Measurements from ENCODE around the gene GEN1.

The GEN1 gene

DNA sequence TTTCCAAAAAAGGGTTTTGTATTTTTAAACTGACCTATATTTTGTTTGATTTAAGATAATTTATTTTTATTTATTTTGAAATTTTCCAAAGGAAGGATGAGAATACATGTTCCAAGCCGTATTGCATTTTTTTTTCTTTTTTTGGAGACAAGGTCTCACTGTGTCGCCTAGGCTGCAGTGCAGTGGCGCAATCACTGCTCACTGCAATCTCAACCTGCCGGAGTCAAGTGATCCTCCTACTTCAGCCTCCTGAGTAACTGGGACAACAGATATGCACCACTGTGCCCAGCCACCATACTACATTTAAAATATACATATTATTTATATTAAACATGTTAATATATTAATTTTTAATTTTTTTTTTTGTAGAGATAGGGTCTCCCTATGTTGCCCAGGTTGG, 15.0 kb downstream of the GEN1 start:
- Histone ChIP-seq H3K23ac (ENCODE audit: low read length in 2 of 2) (no peak overlapping the region), H2AK5ac (ENCODE audit: low read length, severe bottlenecking) (no peak overlapping the region), H2BK15ac (ENCODE audit: low read depth, poor library complexity, severe bottlenecking) (no peak overlapping the region), H3K4me1 (ENCODE audit: control insufficient read depth, insufficient read depth, low read depth, low read length) (peaks cover 2% of the 10 kb centered on the region), H3K79me1 (replicated peaks; ENCODE audit: low read length, poor library complexity, severe bottlenecking) (peaks cover 7% of the 10 kb centered on the region), H4K91ac (ENCODE audit: low read length) (no peak overlapping the region), H2BK12ac (ENCODE audit: low read length in 2 of 2) (no peak overlapping the region), H2BK120ac (ENCODE audit: low read depth, low read length) (no peak overlapping the region), H4K8ac (ENCODE audit: low read length) (no peak overlapping the region), H3K9ac (ENCODE audit: low read length) (no peak overlapping the region), H3K14ac (ENCODE audit: low read length in 2 of 2) (no peak overlapping the region), H3K27me3 (ENCODE audit: control insufficient read depth in 1 of 2, insufficient read depth in 1 of 2, low read length in 2 of 2) (no peaks in the 10 kb centered on the region), H3K4me2 (ENCODE audit: low read length, poor library complexity, severe bottlenecking) (no peak overlapping the region), H3K4me3 (ENCODE audit: insufficient read depth in 1 of 2, low read depth in 1 of 2, low read length in 2 of 2) (no peak overlapping the region), H2AFZ (ENCODE audit: low read depth, low read length) (no peak overlapping the region), H3K36me3 (ENCODE audit: control insufficient read depth in 1 of 2, insufficient read depth in 2 of 2, low read depth in 1 of 2, low read length in 2 of 2) (peaks cover 2 to 48% of the 10 kb centered on the region in 2 experiments), H3K18ac (ENCODE audit: low read depth in 1 of 2, low read length in 2 of 2) (no peak overlapping the region), H3K4ac (ENCODE audit: low read depth in 1 of 2, low read length in 2 of 2) (no peak overlapping the region), H3K9me3 (ENCODE audit: control insufficient read depth, low read length) (no peaks in the 10 kb centered on the region), H2BK5ac (ENCODE audit: low read depth, low read length, poor library complexity, severe bottlenecking) (no peak overlapping the region), H3K27ac (ENCODE audit: low read length, poor library complexity, severe bottlenecking) (no peak overlapping the region)
- WGBS: 98% methylated on average over 3 of the region's 4 CpGs
- DNase-seq: no peak

DNA sequence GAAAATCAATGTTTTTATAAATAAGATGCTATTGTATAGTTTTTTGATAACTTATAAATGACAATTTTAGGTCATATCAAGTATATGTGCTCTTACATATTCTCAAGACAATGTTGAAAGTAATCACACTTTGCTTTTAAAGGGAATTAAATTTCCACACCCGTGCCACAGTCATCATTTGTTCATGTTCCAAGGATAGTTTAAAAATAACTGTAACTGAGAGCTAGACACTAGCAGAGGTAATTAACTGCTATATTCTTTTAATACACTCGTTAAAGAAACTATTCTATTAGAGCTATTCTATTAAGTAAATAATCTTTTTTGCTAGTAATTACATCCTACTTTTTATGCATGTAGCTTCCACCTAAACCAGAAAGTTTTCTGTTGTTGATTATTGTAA, 18.0 kb downstream of the GEN1 start:
- no peak overlapping the region for H2BK15ac ChIP-seq (ENCODE audit: low read depth, poor library complexity, severe bottlenecking)
- peaks cover 4% of the 10 kb centered on the region for H3K79me1 ChIP-seq (replicated peaks; ENCODE audit: low read length, poor library complexity, severe bottlenecking)
- no peak overlapping the region for H2AK5ac ChIP-seq (ENCODE audit: low read length, severe bottlenecking)
- H3K27ac ChIP-seq (ENCODE audit: low read length, poor library complexity, severe bottlenecking): no peak overlapping the region
- no peak for DNase-seq
- H3K23ac ChIP-seq (ENCODE audit: low read length in 2 of 2): no peak overlapping the region
- H3K4ac ChIP-seq (ENCODE audit: low read depth in 1 of 2, low read length in 2 of 2): no peak overlapping the region
- peaks cover 2 to 55% of the 10 kb centered on the region in 2 experiments for H3K36me3 ChIP-seq (ENCODE audit: control insufficient read depth in 1 of 2, insufficient read depth in 2 of 2, low read depth in 1 of 2, low read length in 2 of 2)
- no peak overlapping the region for H4K91ac ChIP-seq (ENCODE audit: low read length)
- no peak overlapping the region for H3K9ac ChIP-seq (ENCODE audit: low read length)
- no peak overlapping the region for H2AFZ ChIP-seq (ENCODE audit: low read depth, low read length)
- H3K4me2 ChIP-seq (ENCODE audit: low read length, poor library complexity, severe bottlenecking): no peak overlapping the region
- H3K4me3 ChIP-seq (ENCODE audit: insufficient read depth in 1 of 2, low read depth in 1 of 2, low read length in 2 of 2): no peak overlapping the region
- H2BK12ac ChIP-seq (ENCODE audit: low read length in 2 of 2): no peak overlapping the region
- no peaks in the 10 kb centered on the region for H3K9me3 ChIP-seq (ENCODE audit: control insufficient read depth, low read length)
- H3K14ac ChIP-seq (ENCODE audit: low read length in 2 of 2): no peak overlapping the region
- H3K4me1 ChIP-seq (ENCODE audit: control insufficient read depth, insufficient read depth, low read depth, low read length): no peaks in the 10 kb centered on the region
- H2BK120ac ChIP-seq (ENCODE audit: low read depth, low read length): no peak overlapping the region
- H3K27me3 ChIP-seq (ENCODE audit: control insufficient read depth in 1 of 2, insufficient read depth in 1 of 2, low read length in 2 of 2): no peaks in the 10 kb centered on the region
- no peak overlapping the region for H2BK5ac ChIP-seq (ENCODE audit: low read depth, low read length, poor library complexity, severe bottlenecking)
- H4K8ac ChIP-seq (ENCODE audit: low read length): no peak overlapping the region
- WGBS: no CpG with 5 or more reads among the region's 2 CpGs
- H3K18ac ChIP-seq (ENCODE audit: low read depth in 1 of 2, low read length in 2 of 2): no peak overlapping the region

DNA sequence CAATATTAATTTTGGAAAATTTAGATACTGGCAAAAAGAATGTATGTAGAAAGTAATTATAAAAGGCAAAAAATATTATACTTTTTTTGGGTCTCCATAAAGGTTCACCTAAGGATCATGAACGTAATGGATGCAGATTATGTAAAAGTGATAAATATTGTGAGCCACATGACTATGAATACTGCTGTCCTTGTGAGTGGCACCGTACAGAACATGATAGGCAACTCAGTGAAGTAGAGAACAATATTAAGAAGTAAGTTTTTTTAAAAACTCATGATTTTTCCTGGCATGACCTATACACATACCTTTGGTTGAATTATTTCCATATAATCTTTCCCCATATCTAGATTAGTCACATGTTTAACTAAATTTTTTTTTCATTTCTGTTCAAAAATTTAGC, 18.6 kb downstream of the GEN1 start:
- Histone ChIP-seq H3K14ac (ENCODE audit: low read length in 2 of 2) (no peak overlapping the region), H2BK120ac (ENCODE audit: low read depth, low read length) (no peak overlapping the region), H2BK15ac (ENCODE audit: low read depth, poor library complexity, severe bottlenecking) (no peak overlapping the region), H3K4ac (ENCODE audit: low read depth in 1 of 2, low read length in 2 of 2) (no peak overlapping the region), H4K91ac (ENCODE audit: low read length) (no peak overlapping the region), H3K27ac (ENCODE audit: low read length, poor library complexity, severe bottlenecking) (no peak overlapping the region), H2AK5ac (ENCODE audit: low read length, severe bottlenecking) (no peak overlapping the region), H3K27me3 (ENCODE audit: control insufficient read depth in 1 of 2, insufficient read depth in 1 of 2, low read length in 2 of 2) (no peaks in the 10 kb centered on the region), H3K23ac (ENCODE audit: low read length in 2 of 2) (no peak overlapping the region), H3K9ac (ENCODE audit: low read length) (no peak overlapping the region), H2AFZ (ENCODE audit: low read depth, low read length) (no peak overlapping the region), H3K4me3 (ENCODE audit: insufficient read depth in 1 of 2, low read depth in 1 of 2, low read length in 2 of 2) (no peak overlapping the region), H3K4me2 (ENCODE audit: low read length, poor library complexity, severe bottlenecking) (no peak overlapping the region), H3K36me3 (ENCODE audit: control insufficient read depth in 1 of 2, insufficient read depth in 2 of 2, low read depth in 1 of 2, low read length in 2 of 2) (peaks cover 2 to 51% of the 10 kb centered on the region in 2 experiments), H3K9me3 (ENCODE audit: control insufficient read depth, low read length) (no peaks in the 10 kb centered on the region), H2BK5ac (ENCODE audit: low read depth, low read length, poor library complexity, severe bottlenecking) (no peak overlapping the region), H3K79me1 (replicated peaks; ENCODE audit: low read length, poor library complexity, severe bottlenecking) (peaks cover 4% of the 10 kb centered on the region), H4K8ac (ENCODE audit: low read length) (no peak overlapping the region), H3K18ac (ENCODE audit: low read depth in 1 of 2, low read length in 2 of 2) (no peak overlapping the region), H3K4me1 (ENCODE audit: control insufficient read depth, insufficient read depth, low read depth, low read length) (no peaks in the 10 kb centered on the region), H2BK12ac (ENCODE audit: low read length in 2 of 2) (no peak overlapping the region)
- no peak for DNase-seq
- WGBS: 100% methylated on average over 1 of the region's 2 CpGs

DNA sequence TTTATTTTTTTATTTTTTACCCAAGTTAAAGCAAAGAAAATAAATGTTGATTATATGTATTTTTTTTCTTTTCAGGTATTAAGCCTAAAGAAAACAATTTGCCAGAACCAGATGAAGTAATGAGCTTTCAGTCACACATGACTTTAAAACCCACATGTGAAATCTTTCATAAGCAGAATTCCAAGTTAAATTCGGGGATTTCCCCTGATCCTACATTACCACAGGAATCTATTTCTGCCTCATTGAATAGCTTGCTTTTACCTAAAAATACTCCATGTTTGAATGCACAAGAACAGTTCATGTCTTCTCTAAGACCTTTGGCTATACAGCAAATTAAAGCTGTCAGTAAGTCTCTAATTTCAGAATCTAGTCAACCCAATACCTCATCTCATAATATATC, 26.6 kb downstream of the GEN1 start:
- H3K14ac ChIP-seq (ENCODE audit: low read length in 2 of 2): no peak overlapping the region
- no peak overlapping the region for H3K23ac ChIP-seq (ENCODE audit: low read length in 2 of 2)
- no peak overlapping the region for H3K27ac ChIP-seq (ENCODE audit: low read length, poor library complexity, severe bottlenecking)
- H3K4ac ChIP-seq (ENCODE audit: low read depth in 1 of 2, low read length in 2 of 2): no peak overlapping the region
- H3K4me1 ChIP-seq (ENCODE audit: control insufficient read depth, insufficient read depth, low read depth, low read length): no peaks in the 10 kb centered on the region
- H2BK5ac ChIP-seq (ENCODE audit: low read depth, low read length, poor library complexity, severe bottlenecking): no peak overlapping the region
- WGBS: 99% methylated on average over 1 of the region's 1 CpG
- H3K9ac ChIP-seq (ENCODE audit: low read length): no peak overlapping the region
- no peak overlapping the region for H3K4me3 ChIP-seq (ENCODE audit: insufficient read depth in 1 of 2, low read depth in 1 of 2, low read length in 2 of 2)
- H2BK12ac ChIP-seq (ENCODE audit: low read length in 2 of 2): no peak overlapping the region
- no peak overlapping the region for H2AK5ac ChIP-seq (ENCODE audit: low read length, severe bottlenecking)
- H3K36me3 ChIP-seq (ENCODE audit: control insufficient read depth in 1 of 2, insufficient read depth in 2 of 2, low read depth in 1 of 2, low read length in 2 of 2): peaks cover 0 to 39% of the 10 kb centered on the region in 2 experiments
- H4K8ac ChIP-seq (ENCODE audit: low read length): no peak overlapping the region
- no peak overlapping the region for H2AFZ ChIP-seq (ENCODE audit: low read depth, low read length)
- H2BK15ac ChIP-seq (ENCODE audit: low read depth, poor library complexity, severe bottlenecking): no peak overlapping the region
- H3K18ac ChIP-seq (ENCODE audit: low read depth in 1 of 2, low read length in 2 of 2): no peak overlapping the region
- no peak overlapping the region for H2BK120ac ChIP-seq (ENCODE audit: low read depth, low read length)
- no peaks in the 10 kb centered on the region for H3K79me1 ChIP-seq (replicated peaks; ENCODE audit: low read length, poor library complexity, severe bottlenecking)
- H3K27me3 ChIP-seq (ENCODE audit: control insufficient read depth in 1 of 2, insufficient read depth in 1 of 2, low read length in 2 of 2): no peaks in the 10 kb centered on the region
- no peak overlapping the region for H4K91ac ChIP-seq (ENCODE audit: low read length)
- DNase-seq: no peak
- H3K4me2 ChIP-seq (ENCODE audit: low read length, poor library complexity, severe bottlenecking): no peak overlapping the region
- no peaks in the 10 kb centered on the region for H3K9me3 ChIP-seq (ENCODE audit: control insufficient read depth, low read length)

Measured in mesenchymal stem cell (in vitro differentiated cells and primary cell).